HG02981 (cell line): Measurements from ENCODE around the gene FOXG1.

Experiments used
- ATAC-seq: cut with Tn5 transposase; IDR thresholded peaks from one replicate; pipeline ENCODE4 v1.9.1; 2021; ENCODE audit warnings: mild to moderate bottlenecking, moderate library complexity; ENCODE audit not compliant: unreplicated experiment

The FOXG1 gene

DNA sequence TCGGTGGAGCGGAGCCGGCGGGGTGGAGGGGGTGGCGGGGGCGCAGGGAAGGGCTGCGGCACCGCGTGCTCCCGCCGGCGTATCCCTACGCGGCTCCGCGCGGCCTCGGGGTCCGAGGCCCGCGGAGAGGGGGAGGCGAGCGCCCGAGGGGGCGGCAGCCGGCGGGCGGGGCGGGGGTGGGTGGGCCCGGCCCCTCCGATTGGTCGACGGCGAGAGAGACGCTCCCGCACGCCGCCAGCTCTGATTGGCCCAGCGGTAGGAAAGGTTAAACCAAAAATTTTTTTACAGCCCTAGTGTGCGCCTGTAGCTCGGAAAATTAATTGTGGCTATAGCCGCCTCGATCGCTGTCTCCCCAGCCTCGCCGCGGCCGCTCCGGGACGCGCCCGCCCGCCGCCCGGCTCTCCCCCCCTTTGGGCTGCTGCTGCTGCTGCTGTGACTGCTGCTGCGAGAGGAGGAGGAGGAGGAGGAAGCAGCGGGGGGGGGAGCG lies at the start of gene FOXG1:
FOXG1 (plus strand) TSS at position 319 of the 487 bp plus-strand sequence. CDS start 493 bp downstream, outside the sequence.
- ATAC-seq = peak; percentile 40

GRCh38 chr14:28719130-28719529 lies 47.5 kb upstream of the FOXG1 start:
- no peak for ATAC-seq

DNA sequence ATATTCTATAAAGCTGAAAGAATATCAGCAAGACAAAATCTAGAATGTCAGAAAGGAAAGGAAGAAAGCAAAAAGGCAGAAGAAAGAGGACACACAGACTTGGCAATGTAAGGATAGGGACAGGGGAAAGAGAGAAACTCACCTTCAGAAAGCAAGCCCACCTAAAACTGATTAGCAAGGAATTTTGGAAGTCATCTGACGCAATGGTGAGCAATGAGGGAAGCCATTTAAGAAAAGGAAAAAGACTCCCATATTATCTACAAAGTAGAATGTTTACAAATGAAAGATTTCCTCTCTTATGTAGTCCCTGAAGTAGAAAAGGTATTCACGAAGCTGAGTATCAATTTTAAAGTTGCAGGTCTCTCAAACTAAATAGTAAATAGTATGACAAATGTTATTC lies 35.2 kb upstream of the FOXG1 start:
- ATAC-seq = no peak

GRCh38 chr14:28742171-28742846 lies 24.3 kb upstream of the FOXG1 start:
- no peak for ATAC-seq

DNA sequence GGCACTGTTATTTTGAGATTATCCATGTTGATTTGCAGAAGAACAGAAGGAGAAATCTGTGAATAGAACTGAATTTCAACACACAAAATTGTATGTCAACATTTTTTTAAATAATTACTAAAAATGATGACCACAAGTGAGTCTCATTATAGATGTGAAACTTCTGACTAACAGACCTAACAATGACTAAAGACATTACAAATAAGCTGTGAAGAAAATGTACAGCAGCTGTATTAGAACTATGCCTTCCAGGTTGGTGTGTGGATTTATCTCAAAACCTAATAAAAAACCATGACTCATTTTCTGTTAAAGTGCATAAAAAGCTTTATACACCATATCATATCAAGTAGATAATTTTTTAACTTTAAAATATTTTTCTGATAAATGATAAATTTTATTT lies 22.5 kb upstream of the FOXG1 start:
- ATAC-seq = peak; percentile 49

GRCh38 chr14:28745176-28745575 lies 21.4 kb upstream of the FOXG1 start:
- ATAC-seq = no peak

GRCh38 chr14:28746247-28746646 lies 20.3 kb upstream of the FOXG1 start:
- ATAC-seq = peak; percentile 64

DNA sequence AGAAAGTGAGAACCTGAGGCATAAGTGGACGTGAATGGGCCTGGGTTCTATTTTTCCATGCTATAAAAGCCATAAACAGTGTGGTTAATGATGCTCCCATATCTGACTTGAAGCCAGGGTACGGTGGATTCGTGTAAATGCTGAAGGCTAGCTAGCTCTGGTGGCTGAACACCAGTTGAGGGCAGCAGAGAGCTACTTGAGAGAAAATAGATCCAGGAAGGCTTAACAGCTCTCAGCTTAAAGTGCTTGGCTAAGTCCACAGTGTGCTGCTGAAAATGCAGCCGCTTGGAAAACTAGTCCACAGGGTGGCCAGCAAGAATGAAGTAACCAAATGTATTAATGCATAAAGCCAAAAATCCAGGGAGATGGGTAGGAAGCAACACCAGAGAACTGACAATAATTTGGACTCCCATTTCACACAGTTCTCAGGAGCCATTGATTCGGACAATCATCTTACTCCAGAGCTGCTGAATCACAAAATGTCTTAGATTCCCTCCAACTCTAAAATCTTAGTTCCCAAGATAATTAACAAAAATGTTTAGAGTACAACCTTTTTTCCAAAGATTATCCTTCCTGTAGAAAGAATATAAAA lies 15.0 kb upstream of the FOXG1 start:
- ATAC-seq = no peak

DNA sequence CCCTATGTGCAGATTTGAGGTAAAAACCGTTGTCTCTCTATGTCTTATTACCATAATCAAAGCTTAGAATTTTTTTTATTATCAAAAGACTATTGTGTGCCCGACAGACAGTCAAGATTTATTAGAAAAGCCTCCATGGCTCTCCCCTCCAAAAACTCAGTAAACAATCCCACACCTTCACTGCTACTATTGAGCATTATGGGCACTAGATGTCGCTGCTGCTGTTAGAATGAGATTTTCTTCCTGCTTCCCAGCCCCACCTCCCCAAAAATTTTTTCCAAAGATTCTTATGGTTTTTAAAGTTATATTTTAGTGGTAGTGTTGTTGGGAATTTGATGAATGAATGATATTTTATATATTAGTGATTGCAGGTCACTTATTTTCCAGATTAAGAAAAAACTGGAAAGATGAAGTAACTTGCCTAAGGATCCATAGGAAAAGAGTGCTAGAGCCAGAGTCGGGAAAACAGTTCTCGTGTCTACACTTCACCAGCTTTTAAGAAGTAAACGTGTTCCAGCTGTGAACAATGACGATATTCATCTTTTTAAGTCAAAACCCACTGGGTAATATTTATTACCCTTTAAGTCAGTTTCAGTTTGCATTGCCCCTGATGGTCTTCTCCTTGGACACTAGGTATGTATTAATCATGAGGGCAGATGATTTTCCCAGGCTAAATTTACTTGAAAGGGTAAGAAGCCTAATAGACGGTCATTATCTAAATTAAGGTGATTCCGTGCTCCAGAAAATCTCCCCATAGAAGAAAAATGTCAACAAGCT lies 12.2 kb upstream of the FOXG1 start:
- no peak for ATAC-seq

- no peak for ATAC-seq
Observed at GRCh38 chr14:28755198-28755815, 11.3 kb upstream of the FOXG1 start.

GRCh38 chr14:28755884-28756268 lies 10.7 kb upstream of the FOXG1 start:
- no peak for ATAC-seq

- ATAC-seq = no peak
Observed at GRCh38 chr14:28756269-28756883, 10.2 kb upstream of the FOXG1 start.

GRCh38 chr14:28756884-28757570 lies 9.6 kb upstream of the FOXG1 start:
- no peak for ATAC-seq

DNA sequence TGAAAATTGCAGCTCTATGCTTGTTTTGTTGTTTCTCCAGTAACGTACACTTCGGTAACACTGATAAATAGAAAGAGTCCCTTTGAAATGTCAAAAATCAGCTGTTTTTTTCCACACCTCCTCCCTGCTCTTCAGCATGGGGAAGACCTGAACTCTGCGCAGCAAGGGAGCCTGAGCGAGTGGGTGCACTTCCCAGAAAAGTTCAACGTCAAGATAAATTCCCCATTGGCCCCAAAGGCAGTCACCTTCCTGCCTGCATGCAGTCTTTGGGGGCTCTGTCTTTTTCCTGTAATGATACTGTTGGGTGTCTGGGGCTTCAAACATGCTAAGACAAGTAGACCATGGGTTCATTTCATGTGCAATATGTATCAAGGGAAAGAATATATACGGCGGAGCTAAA lies 8.8 kb upstream of the FOXG1 start:
- no peak for ATAC-seq

GRCh38 chr14:28758253-28758884 lies 8.2 kb upstream of the FOXG1 start:
- no peak for ATAC-seq

DNA sequence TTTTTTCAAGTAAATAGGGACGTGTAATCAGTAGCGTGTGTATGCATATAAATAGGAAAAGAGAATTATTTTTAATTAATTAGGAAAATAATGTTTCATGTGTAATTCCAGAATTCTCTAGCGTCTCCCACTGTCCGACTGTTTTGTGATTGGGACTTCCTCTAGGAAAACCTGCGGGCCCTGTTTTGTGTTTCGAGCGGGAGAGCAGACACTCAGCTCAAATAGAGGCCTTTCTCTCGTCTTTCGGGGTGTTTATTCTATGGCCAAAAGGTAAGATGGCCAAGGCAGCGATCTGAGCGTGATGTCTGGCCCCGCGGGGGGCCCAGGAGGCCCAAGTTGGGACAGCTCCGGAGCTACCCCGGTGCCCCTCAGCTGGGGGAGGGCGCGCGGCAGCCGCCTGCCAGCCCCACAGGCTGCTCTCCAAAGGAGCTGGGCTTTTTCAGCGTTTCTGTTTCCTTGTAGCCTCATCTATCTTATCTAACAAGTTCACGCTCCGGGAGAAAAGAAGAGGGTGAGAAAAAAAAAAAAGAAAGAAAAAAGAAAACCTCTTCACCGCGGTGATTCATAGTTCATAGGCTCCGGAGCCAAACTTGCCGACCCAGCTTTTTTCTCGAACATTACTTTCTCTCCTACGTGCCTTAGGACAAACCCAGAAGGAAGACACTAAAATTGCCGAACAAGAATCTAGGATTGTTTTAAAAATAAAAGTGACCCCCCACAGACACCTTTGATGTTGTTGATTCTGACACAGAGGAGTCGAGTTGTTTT lies 7.5 kb upstream of the FOXG1 start:
- ATAC-seq = no peak

GRCh38 chr14:28759653-28760313 lies 6.8 kb upstream of the FOXG1 start:
- no peak for ATAC-seq

GRCh38 chr14:28760431-28760996 lies 6.1 kb upstream of the FOXG1 start:
- no peak for ATAC-seq
